Endometrium (tissue), 2 donors: Measurements from ENCODE around the gene CHD8.

ENCODE experiments used
- FAIRE-seq: peaks from 2 replicates; lab custom pipeline; 2012; peaks lifted over from hg19 to GRCh38; lab: Jason Lieb, UNC
- donor health status: control.
- donor health status: control.

Gene CHD8

DNA sequence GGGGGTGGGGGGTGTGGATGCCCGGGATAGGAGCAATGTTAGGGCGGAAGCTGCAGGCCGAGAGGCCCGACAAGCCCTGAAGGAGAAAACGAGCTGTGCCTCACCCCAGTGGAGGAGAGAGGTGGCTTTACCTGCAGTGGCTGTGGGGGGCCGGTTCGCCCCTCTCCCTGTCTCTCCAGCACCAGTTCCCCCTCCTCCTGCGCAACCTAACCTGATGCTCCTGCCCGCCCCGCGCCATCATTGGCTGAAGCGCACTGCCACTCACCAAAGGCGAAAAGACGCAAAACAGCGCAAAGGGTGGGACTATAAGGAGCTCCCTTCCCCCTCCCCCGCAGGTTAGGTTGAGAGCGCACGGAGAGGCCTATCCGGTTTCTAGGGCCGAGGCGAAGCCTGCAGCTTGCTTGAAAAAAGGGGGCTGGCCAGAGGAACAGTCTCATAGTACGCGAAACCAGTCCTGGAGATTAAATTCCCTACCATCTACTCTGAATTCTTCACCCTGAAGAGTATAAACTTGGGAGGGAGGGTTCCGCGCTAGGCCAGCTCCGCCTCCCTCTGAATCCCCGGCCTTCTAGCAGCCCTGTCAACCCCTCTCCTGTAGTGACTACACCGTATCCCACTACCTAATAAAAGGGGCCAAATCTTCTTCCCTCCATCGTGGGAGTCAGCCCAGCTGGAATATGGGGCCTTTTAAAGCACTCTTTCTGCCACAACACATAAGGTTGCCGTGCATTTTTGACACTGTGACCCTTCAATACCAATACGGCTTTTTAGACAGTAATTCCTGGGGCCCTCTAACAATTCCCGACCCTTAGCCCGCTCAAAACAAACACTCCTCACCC is 18.6 kb downstream of the CHD8 start:
- FAIRE-seq = peak; percentile 55

DNA sequence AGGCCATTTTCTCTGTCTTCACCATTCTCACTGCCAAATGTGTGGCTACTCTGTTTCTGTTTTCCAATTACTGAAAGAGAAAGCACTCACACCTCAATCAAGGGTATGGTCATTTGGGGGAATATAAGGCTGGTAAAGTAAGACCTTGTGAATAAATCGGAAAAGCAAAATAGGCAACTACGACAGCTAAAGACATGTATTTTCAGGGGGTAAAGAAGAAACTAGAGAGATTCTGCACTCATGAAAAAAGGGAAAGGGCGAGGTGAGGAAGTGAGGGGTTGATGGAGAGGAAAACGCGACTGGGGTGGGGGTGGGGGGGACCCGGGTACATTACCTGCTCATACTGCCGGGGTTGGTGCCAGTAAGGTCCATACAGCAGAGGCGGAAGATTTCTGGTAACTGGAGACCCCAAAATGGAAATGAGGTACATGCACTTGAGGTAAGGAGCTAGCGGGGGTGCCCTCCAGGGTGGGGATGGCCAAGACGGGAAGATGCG is 19.3 kb downstream of the CHD8 start:
- no peak for FAIRE-seq

- no peak for FAIRE-seq
These were observed 24.8 kb downstream of the CHD8 start for GRCh38 chr14:21431126-21431525.

GRCh38 chr14:21428930-21429329 is 27.0 kb downstream of the CHD8 start:
- no peak for FAIRE-seq

GRCh38 chr14:21426692-21427091 is 29.2 kb downstream of the CHD8 start:
- no peak for FAIRE-seq

- no peak for FAIRE-seq
These were observed 36.4 kb downstream of the CHD8 start for GRCh38 chr14:21419528-21419927.

DNA sequence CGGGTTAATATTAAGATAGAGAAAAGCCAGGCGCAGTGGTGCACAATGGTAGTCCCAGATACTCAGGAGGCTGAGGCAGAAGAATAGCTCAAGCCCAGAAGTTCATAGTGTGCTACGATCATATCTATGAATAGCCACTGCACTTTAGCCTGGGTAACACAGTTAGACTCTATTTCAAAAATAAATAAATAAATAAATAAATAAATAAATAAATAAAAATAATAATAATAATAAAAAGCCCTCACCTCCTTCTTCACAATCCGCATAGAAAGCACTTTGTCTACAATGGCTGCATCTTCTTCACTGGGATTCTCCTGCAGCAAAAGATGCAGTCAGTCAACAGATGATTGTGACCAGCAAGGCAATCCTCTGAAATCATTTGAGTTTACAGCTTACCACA is 40.6 kb downstream of the CHD8 start:
- FAIRE-seq = no peak

- FAIRE-seq = no peak
These were observed 41.7 kb downstream of the CHD8 start for GRCh38 chr14:21414137-21414631.

DNA sequence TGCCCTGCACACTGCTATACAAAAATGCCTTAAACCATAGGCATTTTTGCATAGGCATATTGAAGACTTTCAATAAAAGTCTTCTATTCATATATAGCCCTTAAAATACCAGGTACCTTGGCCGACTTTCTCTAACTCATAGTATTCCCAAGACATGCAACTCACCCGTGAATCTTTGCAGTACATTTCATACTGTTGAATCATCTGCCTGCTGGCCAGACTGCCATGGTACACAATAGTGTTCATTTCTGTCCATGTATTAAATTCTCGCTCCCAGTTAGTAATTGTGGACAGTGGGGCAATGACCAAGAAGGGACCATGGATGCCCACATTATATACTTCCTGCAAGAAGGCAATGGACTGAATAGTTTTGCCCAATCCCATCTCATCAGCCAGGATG is 47.8 kb downstream of the CHD8 start:
- FAIRE-seq = no peak

- no peak for FAIRE-seq
These were observed 49.7 kb downstream of the CHD8 start for GRCh38 chr14:21406213-21406612.

DNA sequence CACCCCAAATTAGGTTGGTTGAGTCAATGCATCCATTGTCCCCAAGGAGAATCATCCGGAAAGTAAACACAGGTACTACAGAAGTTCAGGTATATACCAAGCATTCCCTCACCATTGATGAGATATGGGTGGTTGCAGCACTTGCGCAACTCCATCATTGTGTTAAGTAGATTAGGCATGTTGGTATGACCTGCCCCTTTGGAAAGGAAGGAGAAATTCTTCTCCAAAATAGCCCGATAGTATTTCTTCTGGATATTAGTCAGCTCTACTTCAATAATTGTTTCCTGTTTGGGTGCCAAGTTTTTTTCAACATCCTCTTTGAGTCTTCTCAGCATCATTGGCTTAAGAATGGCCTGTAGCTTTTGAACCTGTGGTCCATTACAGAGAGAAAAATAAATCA is 50.8 kb downstream of the CHD8 start:
- no peak for FAIRE-seq

DNA sequence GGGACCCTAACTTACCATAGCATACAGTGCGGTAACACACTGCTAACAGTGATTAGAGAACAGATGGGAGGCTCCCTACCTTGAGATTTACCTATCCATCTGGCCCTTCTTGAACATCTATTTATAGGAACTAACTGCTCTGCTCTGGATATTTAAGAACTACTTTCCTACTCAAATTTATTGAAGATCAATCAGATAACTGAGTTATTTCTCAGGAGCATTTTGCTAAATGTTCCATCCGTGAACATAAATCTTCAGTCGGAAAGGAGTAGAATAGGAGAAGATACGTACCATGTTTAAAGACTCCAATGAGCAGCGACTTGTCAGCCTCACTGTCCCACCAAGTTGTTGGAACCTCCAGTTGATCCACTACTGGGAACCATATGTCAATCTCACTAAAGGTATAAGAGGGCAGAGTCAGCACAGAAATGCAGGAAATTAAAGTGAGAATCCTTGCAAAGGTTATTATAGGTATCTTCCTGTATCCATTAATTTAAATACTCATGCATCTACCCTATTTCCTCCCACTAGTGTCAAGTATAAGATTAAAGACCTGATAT is 56.5 kb downstream of the CHD8 start:
- no peak for FAIRE-seq

DNA sequence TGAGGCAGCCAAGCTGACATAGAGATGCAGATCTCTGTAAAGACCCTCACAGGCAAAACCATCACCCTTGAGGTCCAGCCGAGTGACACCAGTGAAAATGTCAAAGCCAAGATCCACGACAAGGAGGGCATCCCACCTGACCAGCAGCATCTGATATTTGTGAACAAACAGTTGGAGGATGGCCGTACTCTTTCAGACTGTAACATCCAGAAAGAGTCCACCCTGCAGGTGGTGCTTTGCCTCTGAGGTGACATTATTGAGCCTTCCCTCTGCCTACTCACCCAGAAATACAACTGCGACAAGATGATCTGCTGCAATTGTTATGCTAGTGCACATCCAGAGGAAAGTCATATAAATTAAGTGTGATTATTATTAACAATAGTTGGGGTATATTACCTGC is 57.0 kb downstream of the CHD8 start:
- FAIRE-seq = no peak

DNA sequence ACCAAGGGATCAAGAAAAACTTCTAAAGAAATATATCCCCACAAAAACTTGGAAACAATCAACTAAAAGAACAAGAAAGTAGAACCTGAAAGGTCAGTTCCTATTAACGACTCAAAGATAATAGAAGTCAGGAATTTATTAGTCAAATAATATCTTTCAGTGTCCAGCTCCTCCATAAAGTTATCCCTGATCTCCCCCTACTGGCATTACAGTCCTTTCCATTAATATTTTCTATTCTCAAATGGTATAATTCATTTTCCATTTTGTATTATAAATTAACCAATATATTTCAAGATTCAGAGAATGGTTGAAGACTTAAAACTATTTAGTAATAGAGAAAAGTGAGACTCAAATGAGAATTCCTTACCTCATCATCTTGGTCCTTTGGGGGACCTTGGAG is 60.5 kb downstream of the CHD8 start:
- no peak for FAIRE-seq

DNA sequence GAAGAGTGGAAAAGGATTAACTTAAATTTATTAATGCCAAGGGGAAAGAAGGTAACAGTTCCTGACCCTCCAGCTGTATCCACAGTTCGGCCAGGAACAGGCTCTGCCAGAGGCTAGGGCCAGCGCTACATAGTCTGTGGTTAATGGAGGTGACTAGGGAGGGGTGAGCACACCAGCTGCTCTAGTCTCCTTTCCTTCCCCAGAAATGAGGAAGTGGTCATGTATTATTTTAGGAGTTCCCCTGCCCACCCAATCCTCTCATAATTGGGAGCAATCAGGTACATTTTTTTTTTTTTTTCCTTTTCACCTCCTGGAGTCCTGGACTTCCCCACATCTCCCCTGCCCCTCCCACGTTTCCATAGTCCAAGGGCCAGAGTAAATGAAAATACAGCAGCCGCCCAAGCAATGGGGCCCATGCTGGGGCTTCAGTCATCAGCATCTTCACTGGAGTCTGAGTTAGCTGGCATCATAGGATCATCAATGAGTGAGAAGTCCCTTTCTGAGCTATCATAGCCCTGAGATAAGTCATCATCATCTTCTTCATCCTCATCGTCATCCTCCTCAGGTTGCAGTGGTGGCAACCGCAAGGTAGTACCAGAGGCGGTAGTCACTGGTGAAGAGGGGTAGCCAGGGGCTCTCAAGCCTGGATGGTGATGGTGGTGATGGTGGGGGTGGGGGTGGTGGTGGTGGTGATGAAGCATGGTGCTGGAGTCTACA is 70.6 kb downstream of the CHD8 start:
- FAIRE-seq = no peak

DNA sequence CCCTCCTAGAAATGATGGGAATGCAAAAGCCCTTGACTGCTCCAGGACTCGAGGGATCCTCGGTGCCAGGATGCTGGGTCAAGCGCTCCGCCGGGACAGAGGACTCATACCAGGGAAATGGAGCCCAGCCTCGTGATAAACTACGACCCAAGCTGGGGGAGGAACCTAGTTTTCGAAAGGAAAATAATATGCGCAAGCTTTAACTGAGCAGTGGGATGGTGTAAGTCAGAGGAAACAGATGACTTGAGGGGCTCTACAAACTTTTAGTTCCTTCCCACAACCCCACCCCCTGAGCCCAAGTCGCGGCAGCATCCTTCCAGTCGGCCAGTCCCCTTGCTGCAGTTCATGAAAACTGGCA is 71.5 kb downstream of the CHD8 start:
- no peak for FAIRE-seq

GRCh38 chr14:21383848-21384493 is 72.0 kb downstream of the CHD8 start, which contains the start of gene SUPT16H:
Gene SUPT16H (minus strand): TSS chr14:21384019. CDS start chr14:21383927, 92 bp downstream.
- FAIRE-seq = peak; percentile 94

DNA sequence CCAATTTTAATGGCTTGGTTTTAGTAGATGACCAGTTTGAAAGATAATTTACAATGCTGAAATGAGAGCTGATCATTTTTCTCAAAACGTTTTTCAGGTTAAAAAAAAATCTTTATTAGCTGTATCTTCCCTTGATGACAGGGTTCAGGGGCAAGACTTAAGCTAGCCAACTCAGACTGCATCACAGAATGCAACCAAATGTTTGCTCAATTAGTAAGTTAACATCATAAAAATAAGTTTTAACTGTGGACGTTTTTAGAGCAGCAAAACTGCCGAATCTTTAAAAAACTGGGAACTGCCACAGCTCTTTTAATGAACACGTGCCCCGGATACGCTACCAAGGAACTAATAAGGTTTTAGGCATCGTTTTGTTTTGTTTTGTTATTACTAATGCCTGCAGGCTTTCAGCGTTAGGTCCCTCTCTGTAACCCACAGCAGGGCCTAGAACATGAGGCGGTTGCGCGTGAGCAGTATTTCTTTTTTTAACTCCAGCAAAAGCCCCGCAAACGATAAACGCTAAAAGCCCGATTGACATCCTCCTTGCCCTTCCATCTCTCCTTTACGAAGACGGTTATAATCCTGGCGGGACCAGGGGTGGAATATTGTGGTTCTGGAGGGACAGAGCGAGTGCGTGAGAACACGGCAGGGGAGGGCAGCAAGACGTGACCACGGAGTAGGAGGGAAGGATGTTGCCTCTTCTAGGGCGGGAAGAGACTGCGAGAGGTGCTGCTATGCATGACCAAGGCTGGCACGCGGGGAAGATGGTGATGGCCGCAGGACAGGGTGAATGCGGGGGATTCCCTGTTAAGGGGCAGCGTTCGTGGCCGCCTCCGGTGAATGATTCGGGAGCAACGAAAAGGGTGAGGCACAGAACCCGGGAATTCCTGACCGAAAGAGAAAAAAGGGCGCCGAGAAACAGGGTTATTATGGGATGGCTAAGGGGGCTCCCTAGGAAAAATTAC is 72.8 kb downstream of the CHD8 start:
- no peak for FAIRE-seq

DNA sequence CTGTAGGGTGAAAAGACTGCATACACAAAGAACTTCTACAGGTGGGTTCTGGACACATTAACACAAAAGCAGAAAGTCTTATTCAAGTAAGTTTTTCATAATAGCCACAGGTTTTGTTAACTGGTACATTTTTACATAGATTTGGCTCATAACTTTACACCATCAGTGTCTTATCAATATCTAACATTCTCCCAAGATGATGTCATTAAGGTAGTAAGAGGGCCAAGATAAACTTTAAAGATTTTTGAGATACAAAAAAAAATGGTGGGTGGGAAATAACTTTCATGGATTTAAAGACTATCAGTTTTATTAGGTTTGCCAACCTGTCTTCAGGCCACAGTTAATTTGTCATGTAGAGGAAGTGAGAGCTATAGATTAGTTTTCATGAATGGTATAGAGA is 73.8 kb downstream of the CHD8 start:
- no peak for FAIRE-seq

DNA sequence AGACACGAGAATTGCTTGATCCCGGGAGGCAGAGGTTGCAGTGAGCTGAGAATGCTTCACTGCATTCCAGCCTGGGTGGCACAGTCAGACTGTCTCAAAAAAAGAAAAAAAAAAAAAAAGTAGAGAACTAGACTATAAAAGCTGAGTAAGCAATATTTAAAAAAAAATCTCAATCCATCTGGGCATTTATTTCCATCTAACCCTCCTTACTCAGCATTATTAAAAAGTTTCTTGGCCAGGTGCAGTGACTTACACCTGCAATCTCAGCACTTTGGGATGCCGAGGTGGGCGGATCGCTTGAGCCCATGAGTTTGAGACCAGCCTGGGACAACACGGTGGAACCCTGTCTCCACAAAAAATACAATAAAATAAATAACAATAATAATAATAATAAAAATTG is 76.6 kb downstream of the CHD8 start:
- no peak for FAIRE-seq

GRCh38 chr14:21373980-21374379 is 81.9 kb downstream of the CHD8 start:
- FAIRE-seq = no peak
